ENCODE data around the gene DISC1. TPM values are rescaled to one million over a fixed set of nuclear protein-coding genes. Genes with fewer than 3 reads are reported as not detected.

The DISC1 gene
- total and polyA plus RNA-seq, 11 donors = 0.76 to 12.8 (median 4.3) TPM

DNA sequence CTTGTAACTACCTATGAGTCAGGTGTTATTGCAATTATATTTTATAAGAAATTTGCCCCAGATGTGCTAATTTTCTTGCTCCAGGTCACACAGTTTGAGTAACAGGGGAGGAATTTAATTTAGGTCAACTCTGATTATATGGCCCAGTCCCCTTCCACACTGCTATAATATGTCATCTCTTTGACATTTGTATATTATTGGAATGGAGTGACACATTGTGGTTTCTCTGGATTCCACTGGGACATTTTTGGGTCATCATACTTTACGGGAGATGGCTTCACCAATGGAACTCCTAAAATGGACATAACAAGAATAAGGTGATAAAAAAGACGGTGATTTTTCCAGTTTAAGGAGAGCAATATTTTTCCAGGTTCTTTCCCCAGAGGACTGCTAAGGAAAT lies 191.2 kb downstream of the DISC1 start:
- peaks cover 0 to 45% (median 13%) of the 10 kb centered on the region in 12 donors for H3K4me1 ChIP-seq
- 85 to 92% (median 89%) methylated on average over 2 of the region's 2 CpGs for WGBS, 4 donors
- ATAC-seq = no peak
- no peaks in the 10 kb centered on the region for H3K27me3 ChIP-seq
- no peaks in the 10 kb centered on the region for H3K9me3 ChIP-seq
- intact Hi-C loops (cut with DNase I) = loop anchor here in 1 of 10 donors (5.0 kb wide), 1 partner anchor 34 kb away; no protein-coding TSS in a partner anchor
- no peak for DNase-seq
- H3K4me3 ChIP-seq = no peak overlapping the region
- peaks cover 0 to 41% (median 5%) of the 10 kb centered on the region in 9 donors for H3K36me3 ChIP-seq
- peak overlapping the region; percentile 7 to 89 (median 56) for H3K27ac ChIP-seq
- TF ChIP-seq POLR2A (IDR thresholded peaks at IDR 0.05) = no peak
- TF ChIP-seq, protein P1, sequence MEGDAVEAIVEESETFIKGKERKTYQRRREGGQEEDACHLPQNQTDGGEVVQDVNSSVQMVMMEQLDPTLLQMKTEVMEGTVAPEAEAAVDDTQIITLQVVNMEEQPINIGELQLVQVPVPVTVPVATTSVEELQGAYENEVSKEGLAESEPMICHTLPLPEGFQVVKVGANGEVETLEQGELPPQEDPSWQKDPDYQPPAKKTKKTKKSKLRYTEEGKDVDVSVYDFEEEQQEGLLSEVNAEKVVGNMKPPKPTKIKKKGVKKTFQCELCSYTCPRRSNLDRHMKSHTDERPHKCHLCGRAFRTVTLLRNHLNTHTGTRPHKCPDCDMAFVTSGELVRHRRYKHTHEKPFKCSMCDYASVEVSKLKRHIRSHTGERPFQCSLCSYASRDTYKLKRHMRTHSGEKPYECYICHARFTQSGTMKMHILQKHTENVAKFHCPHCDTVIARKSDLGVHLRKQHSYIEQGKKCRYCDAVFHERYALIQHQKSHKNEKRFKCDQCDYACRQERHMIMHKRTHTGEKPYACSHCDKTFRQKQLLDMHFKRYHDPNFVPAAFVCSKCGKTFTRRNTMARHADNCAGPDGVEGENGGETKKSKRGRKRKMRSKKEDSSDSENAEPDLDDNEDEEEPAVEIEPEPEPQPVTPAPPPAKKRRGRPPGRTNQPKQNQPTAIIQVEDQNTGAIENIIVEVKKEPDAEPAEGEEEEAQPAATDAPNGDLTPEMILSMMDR (IDR thresholded peaks at IDR 0.05) = no peak

- H3K4me3 ChIP-seq = no peak overlapping the region
- DNase-seq (peak in 4 of 5 donors; percentile 37 to 83 (median 56)), ATAC-seq (peak; percentile 87 to 91 (median 88))
- peak overlapping the region; percentile 7 to 89 (median 56) for H3K27ac ChIP-seq
- H3K27me3 ChIP-seq = no peaks in the 10 kb centered on the region
- H3K4me1 ChIP-seq = peaks cover 0 to 50% (median 12%) of the 10 kb centered on the region in 12 donors
- TF ChIP-seq POLR2A (IDR thresholded peaks at IDR 0.05) = no peak
- TF ChIP-seq, protein P1 (IDR thresholded peaks at IDR 0.05) = no peak
- 11 to 21% (median 20%) methylated on average over 6 of the region's 6 CpGs for WGBS, 4 donors
- H3K36me3 ChIP-seq = peaks cover 0 to 39% (median 6%) of the 10 kb centered on the region in 9 donors
- intact Hi-C loops (cut with DNase I) = loop anchor here in 1 of 10 donors (5.0 kb wide), 1 partner anchor 34 kb away; no protein-coding TSS in a partner anchor
- no peaks in the 10 kb centered on the region for H3K9me3 ChIP-seq
These were observed 191.7 kb downstream of the DISC1 start for GRCh38 chr1:231818337-231818736.

GRCh38 chr1:231821281-231821680 lies 194.7 kb downstream of the DISC1 start:
- WGBS, 4 donors = 47 to 58% (median 54%) methylated on average over 3 of the region's 3 CpGs
- no peak for DNase-seq
- H3K4me1 ChIP-seq = peaks cover 0 to 52% (median 20%) of the 10 kb centered on the region in 12 donors
- no peaks in the 10 kb centered on the region for H3K27me3 ChIP-seq
- H3K36me3 ChIP-seq = peaks cover 0 to 33% (median 10%) of the 10 kb centered on the region in 9 donors
- TF ChIP-seq POLR2A (IDR thresholded peaks at IDR 0.05) = no peak
- TF ChIP-seq, protein P1 (IDR thresholded peaks at IDR 0.05) = no peak
- intact Hi-C loops (cut with DNase I) = no loop called here
- peak overlapping the region in 8 of 12 donors; percentile 3 to 63 (median 54) for H3K27ac ChIP-seq
- peak in 2 of 4 donors; percentile 21 to 23 for ATAC-seq
- H3K9me3 ChIP-seq = no peaks in the 10 kb centered on the region
- no peak overlapping the region for H3K4me3 ChIP-seq

DNA sequence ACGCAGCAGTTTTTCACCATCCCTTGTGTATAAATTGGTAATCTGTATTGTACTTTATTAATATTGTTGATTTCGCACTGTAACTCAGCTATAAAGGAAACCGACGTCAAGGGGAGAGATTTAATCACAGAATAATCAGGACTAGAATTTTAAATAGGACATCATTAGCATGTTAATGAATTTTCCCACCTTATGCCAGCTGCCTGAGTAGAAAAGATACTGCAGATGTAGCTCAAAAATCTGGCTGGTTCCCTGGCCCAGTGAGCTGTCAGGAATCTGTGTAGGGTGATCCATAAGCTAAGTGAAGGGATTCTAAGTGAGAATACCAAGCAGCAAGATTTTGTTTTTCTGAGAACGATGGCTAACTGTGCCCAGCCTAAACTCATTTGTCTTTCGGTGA lies 195.5 kb downstream of the DISC1 start:
- no peaks in the 10 kb centered on the region for H3K9me3 ChIP-seq
- H3K27me3 ChIP-seq = no peaks in the 10 kb centered on the region
- DNase-seq (no peak), ATAC-seq (no peak)
- TF ChIP-seq, protein P1 (IDR thresholded peaks at IDR 0.05) = no peak
- TF ChIP-seq POLR2A (IDR thresholded peaks at IDR 0.05) = no peak
- WGBS, 4 donors = 78 to 90% (median 86%) methylated on average over 6 of the region's 6 CpGs
- H3K4me1 ChIP-seq = peaks cover 0 to 60% (median 22%) of the 10 kb centered on the region in 12 donors
- intact Hi-C loops (cut with DNase I) = no loop called here
- peak overlapping the region in 9 of 12 donors; percentile 21 to 63 (median 54) for H3K27ac ChIP-seq
- H3K36me3 ChIP-seq = peaks cover 0 to 33% (median 10%) of the 10 kb centered on the region in 9 donors
- H3K4me3 ChIP-seq = no peak overlapping the region
